Smooth muscle cell (in vitro differentiated cells): ENCODE measurements around the gene INHBB. TPM values are rescaled to one million over a fixed set of nuclear protein-coding genes. Genes with fewer than 3 reads are reported as not detected.

Experiments used
- DNase-seq: peaks from one replicate; lab custom pipeline; 2025; ENCODE audit not compliant: unreplicated experiment; lab: John Stamatoyannopoulos, UW
- H2AFZ ChIP-seq: fragments of 200-600 bp; sonication (generic); 2 replicates; pipeline ENCODE4 v1.6.0; 2016; ENCODE audit warnings: antibody characterized with exemption, low read depth, mild to moderate bottlenecking
- H3F3A ChIP-seq: fragments of 200-600 bp; sonication (generic); 2 replicates; pipeline ENCODE4 v1.6.0; 2017; ENCODE audit warnings: antibody characterized with exemption, low read depth
- H3K27ac ChIP-seq: fragments of 200-600 bp; sonication (generic); 2 replicates; pipeline ENCODE4 v1.5.1; 2016; ENCODE audit warnings: low read depth, mild to moderate bottlenecking
- H3K27me3 ChIP-seq: fragments of 200-600 bp; sonication (generic); 2 replicates; pipeline ENCODE4 v1.6.1; 2016; ENCODE audit warnings: low read depth, mild to moderate bottlenecking
- H3K36me3 ChIP-seq: fragments of 200-600 bp; sonication (generic); 2 replicates; pipeline ENCODE4 v1.5.1; 2016; ENCODE audit warnings: low read depth
- H3K4me1 ChIP-seq: fragments of 200-600 bp; sonication (generic); 2 replicates; pipeline ENCODE4 v1.5.1; 2016; ENCODE audit warnings: low read depth
- H3K4me2 ChIP-seq: fragments of 200-600 bp; sonication (generic); 2 replicates; pipeline ENCODE4 v1.6.0; 2016; ENCODE audit warnings: mild to moderate bottlenecking
- H3K4me3 ChIP-seq: fragments of 200-600 bp; sonication (generic); 2 replicates; pipeline ENCODE4 v1.5.1; 2016; ENCODE audit warnings: mild to moderate bottlenecking
- H3K79me2 ChIP-seq: fragments of 200-600 bp; sonication (generic); 2 replicates; pipeline ENCODE4 v1.6.0; 2016; ENCODE audit warnings: low read depth, mild to moderate bottlenecking
- H3K9ac ChIP-seq: fragments of 200-600 bp; sonication (generic); 2 replicates; pipeline ENCODE4 v1.6.0; 2016; ENCODE audit warnings: low read depth
- H3K9me3 ChIP-seq: fragments of 200-600 bp; sonication (generic); replicated peaks from 2 replicates; pipeline ENCODE4 v1.5.1; 2016; ENCODE audit warnings: low read depth
- H4K20me1 ChIP-seq: fragments of 200-600 bp; sonication (generic); 2 replicates; pipeline ENCODE4 v1.6.0; 2016; ENCODE audit warnings: low read depth
- CTCF ChIP-seq: fragments of 200-600 bp; sonication (generic); IDR thresholded peaks from 2 replicates; pipeline ENCODE4 v1.5.1; 2017; ENCODE audit warnings: borderline replicate concordance, mild to moderate bottlenecking, antibody characterized with exemption; ENCODE audit not compliant: insufficient read depth, poor library complexity, severe bottlenecking
- WGBS: methylation state at CpG from one replicate; pipeline ENCODE4 v1.1.7; 2016; ENCODE audit warnings: low lambda C conversion rate; 5-methylcytosine and 5-hydroxymethylcytosine counted together
- polyA plus RNA-seq: library from polyadenylated mRNA; unstranded; fragments of >200 nt; fragmentation: Nextera tagmentation; extraction: Ambion mirVana; gene quantifications from 2 replicates; pipeline ENCODE4 v1.2.1, GENCODE V29; 2016
- total RNA-seq: library from RNA; depleted of rRNA; stranded (reverse); fragments of >200 nt; gene quantifications from 2 replicates; pipeline ENCODE4 v1.2.3, GENCODE V29; 2014

The INHBB gene
- total and polyA plus RNA-seq, 2 experiments from 2014 or later: 0.06 to 0.09 TPM

GRCh38 chr2:120332384-120332783 lies 13.6 kb upstream of the INHBB start:
- H3F3A ChIP-seq: no peaks in the 10 kb centered on the region
- H3K27ac ChIP-seq: no peak overlapping the region
- peaks cover 13% of the 10 kb centered on the region for H3K27me3 ChIP-seq
- no peak for TF ChIP-seq CTCF
- H3K9me3 ChIP-seq: no peaks in the 10 kb centered on the region
- H3K36me3 ChIP-seq: no peaks in the 10 kb centered on the region
- H4K20me1 ChIP-seq: no peaks in the 10 kb centered on the region
- no peak overlapping the region for H3K4me2 ChIP-seq
- DNase-seq: no peak
- H3K4me1 ChIP-seq: no peaks in the 10 kb centered on the region
- H2AFZ ChIP-seq: no peak overlapping the region
- H3K79me2 ChIP-seq: no peaks in the 10 kb centered on the region
- H3K9ac ChIP-seq: no peak overlapping the region
- no peak overlapping the region for H3K4me3 ChIP-seq
- 92% methylated on average over 6 of the region's 6 CpGs for WGBS

- Histone ChIP-seq H3K9me3 (no peaks in the 10 kb centered on the region), H3K27ac (no peak overlapping the region), H3K9ac (no peak overlapping the region), H3K4me1 (no peaks in the 10 kb centered on the region), H2AFZ (no peak overlapping the region), H3K27me3 (peaks cover 25% of the 10 kb centered on the region), H3K79me2 (no peaks in the 10 kb centered on the region), H3K36me3 (no peaks in the 10 kb centered on the region), H3K4me3 (no peak overlapping the region), H3K4me2 (no peak overlapping the region), H4K20me1 (no peaks in the 10 kb centered on the region), H3F3A (no peaks in the 10 kb centered on the region)
- DNase-seq: no peak
- no peak for TF ChIP-seq CTCF
- 91% methylated on average over 1 of the region's 1 CpG for WGBS
These were observed 11.9 kb upstream of the INHBB start for GRCh38 chr2:120334068-120334467.

GRCh38 chr2:120336749-120337148 lies 9.2 kb upstream of the INHBB start:
- H3F3A ChIP-seq: no peaks in the 10 kb centered on the region
- peaks cover 41% of the 10 kb centered on the region for H3K27me3 ChIP-seq
- no peak for DNase-seq
- no peaks in the 10 kb centered on the region for H3K79me2 ChIP-seq
- H3K4me3 ChIP-seq: no peak overlapping the region
- H3K4me1 ChIP-seq: no peaks in the 10 kb centered on the region
- TF ChIP-seq CTCF: no peak
- no peaks in the 10 kb centered on the region for H4K20me1 ChIP-seq
- H3K4me2 ChIP-seq: no peak overlapping the region
- 85% methylated on average over 8 of the region's 8 CpGs for WGBS
- no peak overlapping the region for H3K9ac ChIP-seq
- no peak overlapping the region for H3K27ac ChIP-seq
- no peaks in the 10 kb centered on the region for H3K9me3 ChIP-seq
- H2AFZ ChIP-seq: no peak overlapping the region
- no peaks in the 10 kb centered on the region for H3K36me3 ChIP-seq

GRCh38 chr2:120338015-120338414 lies 7.9 kb upstream of the INHBB start:
- H3K4me3 ChIP-seq: no peak overlapping the region
- H2AFZ ChIP-seq: no peak overlapping the region
- no peaks in the 10 kb centered on the region for H3K36me3 ChIP-seq
- no peak for DNase-seq
- 91% methylated on average over 1 of the region's 1 CpG for WGBS
- no peaks in the 10 kb centered on the region for H3F3A ChIP-seq
- H3K27ac ChIP-seq: no peak overlapping the region
- H3K9me3 ChIP-seq: no peaks in the 10 kb centered on the region
- no peaks in the 10 kb centered on the region for H3K4me1 ChIP-seq
- no peak overlapping the region for H3K9ac ChIP-seq
- H4K20me1 ChIP-seq: no peaks in the 10 kb centered on the region
- no peaks in the 10 kb centered on the region for H3K79me2 ChIP-seq
- no peak for TF ChIP-seq CTCF
- H3K27me3 ChIP-seq: peaks cover 54% of the 10 kb centered on the region
- no peak overlapping the region for H3K4me2 ChIP-seq
